HG03457 (cell line): ENCODE measurements around the gene LINGO1.

Experiments used
- ATAC-seq: cut with Tn5 transposase; IDR thresholded peaks from one replicate; pipeline ENCODE4 v1.9.1; 2021; ENCODE audit warnings: moderate number of reproducible peaks; ENCODE audit not compliant: unreplicated experiment

The LINGO1 gene

DNA sequence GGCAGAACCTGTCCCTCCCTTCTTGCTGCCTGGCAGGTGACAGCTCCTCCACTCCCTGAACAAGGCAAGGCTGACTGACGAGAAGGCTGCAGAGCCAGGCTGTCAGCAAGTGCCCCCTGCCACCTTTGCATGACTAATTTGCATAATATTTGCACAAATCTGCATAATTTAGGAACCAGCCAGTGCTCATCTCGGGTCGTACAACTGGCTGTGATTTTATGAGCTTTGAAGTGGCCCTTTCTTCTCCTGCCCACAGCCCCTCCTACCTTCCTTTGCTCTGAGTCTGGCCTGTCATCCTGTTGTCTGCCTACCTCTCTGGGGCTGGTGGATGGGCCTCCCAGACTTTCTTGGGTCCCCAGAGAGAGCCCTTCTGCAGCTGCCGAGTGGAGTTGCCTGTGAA is 58.9 kb downstream of the LINGO1 start:
- no peak for ATAC-seq

DNA sequence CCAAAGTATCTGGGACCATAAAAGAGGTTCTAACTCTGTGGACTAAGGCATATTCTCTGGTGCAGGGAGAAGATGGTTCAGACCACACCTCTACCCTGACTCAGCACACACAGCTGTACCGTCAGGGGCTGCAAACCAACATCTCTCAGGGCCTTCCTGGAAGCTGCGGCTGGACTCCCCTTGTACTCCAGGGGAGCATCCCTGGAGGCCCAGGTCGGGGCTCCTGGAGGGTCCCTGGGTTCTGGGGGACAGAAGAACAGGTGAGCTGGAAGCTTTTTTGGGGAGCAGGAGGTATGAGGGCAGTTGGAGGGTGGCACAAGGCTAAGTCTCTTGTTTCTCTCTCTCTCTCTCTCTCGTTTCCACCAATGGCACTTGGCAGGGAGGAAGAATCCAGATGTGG is 60.5 kb downstream of the LINGO1 start:
- ATAC-seq: no peak

DNA sequence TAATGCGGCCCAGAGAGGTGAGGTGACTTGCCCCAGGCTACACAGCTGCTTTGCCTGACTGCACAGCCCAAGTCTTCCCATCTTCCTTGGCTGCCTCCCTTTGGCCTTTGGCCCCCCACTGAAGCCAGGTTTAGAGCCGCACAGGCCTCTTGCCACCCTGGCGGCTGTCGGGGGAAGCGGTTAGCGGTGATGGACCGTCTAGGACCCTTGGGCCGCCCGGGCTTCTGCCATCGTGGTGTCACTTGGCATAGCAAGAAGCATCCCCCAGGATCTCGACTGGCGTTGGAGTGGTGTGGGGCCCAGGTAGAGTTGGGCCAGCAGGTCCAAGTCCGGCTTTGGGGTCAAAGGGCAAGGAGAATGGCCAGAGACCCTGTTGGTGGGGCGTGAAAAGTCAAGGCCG is 61.0 kb downstream of the LINGO1 start:
- no peak for ATAC-seq

DNA sequence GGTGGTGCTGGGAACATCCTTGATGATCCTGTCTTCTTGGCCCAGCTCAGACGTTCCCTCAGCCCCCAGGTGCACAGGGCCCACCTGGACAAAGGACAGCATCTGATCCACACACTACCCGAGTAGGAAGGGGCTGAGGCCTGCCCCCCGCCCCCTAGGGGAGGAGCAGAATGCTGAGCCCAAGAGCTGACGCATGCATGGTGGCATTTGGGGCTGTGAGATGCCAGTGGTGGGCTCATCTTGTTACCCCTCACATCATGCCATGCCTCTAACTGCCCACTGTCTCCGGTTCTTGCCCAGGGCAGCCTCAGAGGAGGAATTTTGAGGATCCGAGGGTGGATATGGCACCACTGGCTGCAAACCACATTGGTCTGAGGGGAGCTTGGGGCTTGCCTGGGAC is 61.5 kb downstream of the LINGO1 start:
- no peak for ATAC-seq

DNA sequence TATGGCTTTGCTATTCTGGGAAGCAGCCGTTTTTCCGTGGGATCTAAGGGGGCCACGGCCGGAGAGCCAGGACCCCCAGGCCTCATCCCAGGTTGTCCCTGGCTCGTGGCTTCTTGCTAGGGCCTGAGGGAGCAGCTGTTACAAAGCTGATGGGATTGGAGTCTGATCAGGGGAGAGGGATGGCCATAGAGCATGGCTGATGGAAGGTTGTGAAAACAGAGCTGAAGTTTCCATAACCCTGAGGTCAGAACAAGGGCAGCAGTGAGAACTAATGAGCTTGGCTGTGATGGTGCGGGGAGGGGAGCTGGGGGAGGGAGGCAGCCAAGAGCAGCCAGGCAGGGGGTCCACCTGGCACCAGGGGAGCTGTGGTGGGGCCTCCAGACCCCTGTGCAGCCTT is 63.0 kb downstream of the LINGO1 start:
- no peak for ATAC-seq

DNA sequence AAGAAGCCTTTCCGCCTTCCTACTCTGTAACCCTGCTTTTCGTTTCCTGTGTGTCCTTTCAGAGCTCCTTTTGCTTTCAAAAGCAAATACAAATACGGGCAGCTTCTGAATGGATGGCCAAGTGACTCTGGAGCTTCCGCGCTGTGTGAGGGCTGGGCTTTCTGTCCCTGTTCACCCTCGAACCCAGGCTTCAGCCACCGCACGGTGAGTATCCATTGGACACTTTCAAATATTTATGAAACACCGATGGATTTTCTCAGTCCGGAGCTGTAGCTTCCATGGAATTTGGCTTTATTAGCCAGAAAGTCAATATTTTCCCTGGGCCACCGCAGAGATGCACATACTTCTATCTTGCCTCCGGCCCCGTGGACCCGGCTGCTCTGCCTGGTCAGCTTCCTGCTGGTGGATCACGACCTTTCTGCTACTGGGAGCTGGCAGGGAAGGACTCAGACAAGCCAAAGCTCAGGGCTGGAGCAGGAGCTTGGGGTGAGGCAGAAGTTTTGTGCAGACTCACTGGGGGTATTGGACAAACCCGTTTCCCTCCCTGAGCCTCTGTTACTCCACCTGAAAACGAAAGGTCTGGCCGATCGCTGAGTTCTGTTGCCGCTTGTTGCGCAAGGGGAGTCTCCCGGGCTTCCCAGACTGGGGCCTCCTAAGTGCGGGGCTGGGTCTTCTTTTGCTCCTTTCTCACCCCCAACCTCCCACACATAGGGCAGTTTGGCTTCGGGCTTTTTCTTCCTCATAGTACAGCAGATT is 63.6 kb downstream of the LINGO1 start:
- no peak for ATAC-seq

DNA sequence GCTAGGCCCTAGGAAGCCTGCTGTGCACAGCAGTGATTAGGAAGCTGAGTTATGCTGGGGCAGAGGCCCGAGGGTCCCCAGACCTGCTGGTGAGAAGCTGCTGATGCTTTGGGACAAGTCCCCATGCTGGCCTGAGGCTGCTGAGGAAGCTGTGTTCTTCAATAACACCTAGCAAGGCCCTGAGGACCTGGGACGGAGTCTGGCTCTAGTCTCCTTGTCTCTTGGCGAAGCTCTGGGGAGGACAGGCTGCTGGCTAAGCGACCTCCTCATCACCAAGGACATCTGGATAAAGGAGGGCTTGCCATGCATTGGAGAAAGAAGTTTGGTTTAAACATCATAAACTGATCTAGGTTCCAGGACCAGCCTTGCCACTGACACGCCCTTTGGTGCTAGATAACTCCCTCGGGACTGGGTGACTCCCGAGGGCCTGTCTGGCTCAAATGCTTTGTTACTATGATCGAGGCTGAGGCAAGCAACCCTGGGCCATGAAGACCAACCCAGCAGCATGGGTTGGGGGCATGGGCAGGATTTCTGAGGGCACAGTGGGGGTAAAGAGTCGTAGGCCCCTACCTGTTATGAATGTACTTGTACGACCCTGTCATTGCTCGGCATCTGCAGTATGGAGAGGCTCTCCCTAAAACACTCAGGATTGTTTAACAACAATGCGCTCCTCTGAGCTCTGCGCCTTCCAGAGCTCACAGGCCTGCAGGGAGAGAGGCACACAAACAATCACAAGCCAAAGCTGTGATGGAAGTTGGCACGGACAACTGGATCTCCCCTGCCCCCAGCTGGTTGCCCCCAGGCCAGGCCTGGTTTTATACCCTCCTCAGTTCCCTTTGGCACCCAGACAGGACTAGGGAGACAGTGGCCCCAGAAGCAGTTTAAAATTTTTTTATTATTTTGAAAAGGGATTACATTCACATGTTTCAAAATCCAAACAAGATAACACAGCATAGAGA is 64.4 kb downstream of the LINGO1 start:
- ATAC-seq: no peak

DNA sequence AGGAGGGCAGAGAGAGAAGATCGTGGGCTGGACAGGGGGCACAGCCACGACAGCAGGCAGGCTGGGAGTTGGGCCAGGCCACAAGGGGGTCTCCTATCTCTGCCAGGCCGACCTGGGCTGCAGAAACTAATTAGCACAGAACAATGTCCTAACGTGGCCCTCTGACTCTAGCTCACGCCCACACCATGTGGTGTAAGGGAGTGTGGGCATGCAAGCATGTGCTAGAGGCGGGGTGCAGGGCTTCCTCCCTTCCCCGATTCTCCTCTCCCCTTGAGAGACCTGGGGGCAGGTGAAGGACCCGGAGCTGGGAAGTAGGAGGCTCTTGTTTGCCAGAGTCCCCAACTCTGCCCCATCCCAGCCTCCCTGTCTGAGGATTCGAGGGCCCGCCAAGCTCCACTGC is 65.5 kb downstream of the LINGO1 start:
- no peak for ATAC-seq

DNA sequence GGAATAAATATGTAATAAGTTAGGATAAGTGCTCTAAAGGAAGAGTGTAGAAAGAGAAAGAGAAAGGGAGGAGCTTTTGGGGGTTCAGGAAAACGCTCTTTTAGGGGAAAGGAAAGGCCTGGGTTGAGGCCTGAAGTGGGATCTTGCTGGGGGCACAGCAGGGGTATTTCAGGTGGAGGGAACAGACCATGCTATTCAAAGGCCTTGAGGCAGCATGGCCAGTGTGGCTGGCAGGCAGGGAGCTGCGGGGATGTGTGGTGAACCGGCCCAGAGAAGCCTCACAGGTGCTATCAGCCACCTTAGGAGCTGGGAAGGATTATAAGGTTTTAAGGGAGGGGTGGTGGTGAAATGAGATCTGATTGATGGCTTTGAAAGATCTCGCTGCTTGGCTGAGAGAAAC is 66.6 kb downstream of the LINGO1 start:
- no peak for ATAC-seq

DNA sequence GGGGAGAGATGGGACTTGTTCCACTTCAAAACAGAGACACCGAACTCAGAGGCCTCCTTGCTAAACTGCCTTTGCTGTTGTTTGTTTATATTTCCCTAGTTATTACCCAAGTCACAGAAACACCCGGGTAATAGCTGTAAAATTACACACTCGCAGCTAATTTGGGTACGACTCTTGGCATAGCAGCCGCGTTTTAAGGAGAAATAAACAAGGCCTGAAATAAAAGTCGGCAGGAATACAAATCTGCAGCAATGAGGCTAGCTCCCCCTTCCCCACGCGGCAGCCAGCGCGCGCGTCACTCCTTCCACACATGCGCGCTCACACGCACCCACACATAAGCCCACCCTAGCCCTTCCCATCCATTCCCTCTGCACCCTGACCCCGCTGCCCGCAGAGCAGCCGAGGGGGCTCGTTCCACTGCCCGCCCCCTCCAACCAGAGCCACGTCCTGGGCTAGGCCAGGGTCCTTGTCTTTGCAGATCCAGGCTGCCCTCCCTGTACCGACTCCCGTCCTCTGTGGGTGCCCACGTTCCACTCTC is 67.3 kb downstream of the LINGO1 start:
- ATAC-seq: no peak

DNA sequence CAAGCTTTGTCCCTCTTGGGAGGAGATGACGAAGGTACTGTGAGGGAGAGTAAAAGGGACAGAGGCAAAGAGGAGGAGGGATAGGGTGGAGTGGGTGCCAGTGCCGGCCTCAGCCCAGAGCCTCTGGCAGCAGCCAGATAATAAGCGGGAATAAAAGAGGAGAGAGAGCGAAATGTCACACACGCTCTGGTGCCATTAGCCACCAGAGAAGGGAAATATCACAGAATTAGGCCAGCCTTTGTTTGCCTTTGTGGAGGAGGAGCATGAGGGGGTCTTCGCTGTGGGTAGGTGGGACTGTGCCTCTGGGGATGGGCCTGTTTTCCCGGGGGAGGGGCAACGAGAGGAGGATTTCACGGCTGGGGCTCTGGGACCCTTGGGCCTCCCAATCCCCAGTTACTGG is 67.8 kb downstream of the LINGO1 start:
- no peak for ATAC-seq

DNA sequence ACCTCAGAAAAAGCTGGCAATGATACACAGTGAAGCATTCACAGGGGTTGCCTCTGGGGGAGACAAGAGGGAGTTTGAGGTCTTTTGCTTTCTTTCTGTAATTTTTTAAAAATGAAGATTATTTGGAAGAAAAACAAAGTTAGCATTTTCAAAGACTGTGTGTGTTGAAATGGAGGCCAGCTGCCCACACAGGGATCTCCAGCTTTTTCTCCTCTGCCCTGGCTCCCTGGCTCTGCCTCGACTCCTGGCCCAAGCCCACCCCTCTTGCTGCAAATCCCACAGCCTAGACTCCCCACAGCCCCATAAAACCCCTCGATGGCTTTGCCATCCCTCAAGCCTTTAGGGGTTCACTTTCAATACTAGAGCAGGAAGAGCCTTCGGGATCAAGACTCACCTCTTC is 68.4 kb downstream of the LINGO1 start:
- no peak for ATAC-seq

DNA sequence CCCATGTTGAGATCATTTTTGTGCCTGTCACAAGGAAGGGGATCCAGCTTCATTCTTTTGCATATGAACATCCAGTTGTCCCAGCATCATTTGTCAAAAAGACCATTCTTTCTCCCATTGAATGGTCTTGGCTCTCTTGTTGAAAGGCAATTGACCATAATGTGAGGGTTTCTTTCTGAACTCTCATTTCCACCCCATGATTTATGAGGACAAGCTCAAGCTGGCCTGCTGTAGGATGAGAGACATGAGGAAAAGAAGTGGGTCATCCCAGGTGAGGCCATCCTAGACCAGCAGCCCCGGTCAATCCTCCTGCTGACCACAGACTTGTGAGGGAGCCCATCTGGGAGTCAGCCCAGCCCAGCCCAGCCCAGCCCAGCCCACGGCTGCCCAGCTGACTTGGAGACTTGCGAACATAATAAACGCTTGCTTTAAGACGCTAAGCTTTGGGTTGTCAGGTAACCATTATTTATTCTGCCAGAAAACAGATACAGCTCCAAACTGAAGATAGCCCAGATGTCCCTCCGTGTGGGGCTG is 69.0 kb downstream of the LINGO1 start:
- ATAC-seq: no peak
